T-helper 2 cell (primary cell): ENCODE data around the gene LRRC26.

Source experiments
- DNase-seq, 5 experiments: peaks; one replicate each; pipeline versions ENCODE4 v3.0.0 to v3.0.0-alpha.2; 2012 to 2022

LRRC26 gene

GRCh38 chr9:137181680-137182079 lies 11.8 kb upstream of the LRRC26 start:
- DNase-seq: no peak

GRCh38 chr9:137180491-137180890 lies 10.6 kb upstream of the LRRC26 start:
- no peak for DNase-seq

- DNase-seq: no peak
Measured at GRCh38 chr9:137179761-137180160, 9.9 kb upstream of the LRRC26 start.

GRCh38 chr9:137178939-137179630 lies 9.2 kb upstream of the LRRC26 start:
- DNase-seq: no peak

GRCh38 chr9:137178201-137178938 lies 8.5 kb upstream of the LRRC26 start:
- DNase-seq: no peak

- DNase-seq: peak in 1 of 5 experiments; percentile 47
Measured at GRCh38 chr9:137176302-137177182, 6.7 kb upstream of the LRRC26 start.

- no peak for DNase-seq
Measured at GRCh38 chr9:137175345-137175961, 5.6 kb upstream of the LRRC26 start.

- no peak for DNase-seq
Measured at GRCh38 chr9:137174722-137175293, 5.0 kb upstream of the LRRC26 start.

- DNase-seq: no peak
Measured at GRCh38 chr9:137173796-137174664, 4.2 kb upstream of the LRRC26 start.

- DNase-seq: no peak
Measured at GRCh38 chr9:137172901-137173795, 3.3 kb upstream of the LRRC26 start.

GRCh38 chr9:137171149-137171900 lies 1.5 kb upstream of the LRRC26 start:
- no peak for DNase-seq

- DNase-seq: no peak
Measured at GRCh38 chr9:137170486-137171148, 766 bp upstream of the LRRC26 start.

- DNase-seq: peak in 1 of 5 experiments; percentile 36
Measured at GRCh38 chr9:137168904-137169856, 671 bp downstream of the LRRC26 start.

- no peak for DNase-seq
Measured at GRCh38 chr9:137168573-137168903, 1.3 kb downstream of the LRRC26 start.

GRCh38 chr9:137167747-137168572 lies 1.9 kb downstream of the LRRC26 start:
- DNase-seq: no peak

- no peak for DNase-seq
Measured at GRCh38 chr9:137167277-137167746, 2.5 kb downstream of the LRRC26 start.
